Stimulated activated CD8-positive, alpha-beta memory T cell treated with anti-CD3 and anti-CD28 coated beads, Interleukin-12 subunit alpha, Interleukin-12 subunit beta, amount 100 ng/mL, for 24 hours (primary cell): ENCODE results near the gene ABL2.
"Not testable (repeated sequence)": the region's sequence is repeated elsewhere in the genome, so short reads cannot be mapped to it uniquely, and the experiment has no call there.

ENCODE experiments used
- DNase-seq: peaks from one replicate; pipeline ENCODE4 v3.0.0-alpha.2; 2020; ENCODE audit errors: extremely low read depth

Gene ABL2

DNA sequence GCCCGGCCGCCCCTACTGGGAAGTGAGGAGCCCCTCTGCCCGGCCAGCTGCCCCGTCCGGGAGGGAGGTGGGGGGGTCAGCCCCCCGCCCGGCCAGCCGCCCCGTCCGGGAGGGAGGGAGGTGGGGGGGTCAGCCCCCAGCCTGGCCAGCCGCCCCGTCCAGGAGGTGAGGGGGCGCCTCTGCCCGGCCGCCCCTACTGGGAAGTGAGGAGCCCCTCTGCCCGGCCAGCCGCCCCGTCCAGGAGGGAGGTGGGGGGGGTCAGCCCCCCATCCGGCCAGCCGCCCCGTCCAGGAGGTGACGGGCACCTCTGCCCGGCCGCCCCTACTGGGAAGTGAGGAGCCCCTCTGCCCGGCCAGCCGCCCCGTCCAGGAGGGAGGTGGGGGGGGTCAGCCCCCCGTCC is 93.8 kb downstream of the ABL2 start:
- not testable (repeated sequence) for DNase-seq

DNA sequence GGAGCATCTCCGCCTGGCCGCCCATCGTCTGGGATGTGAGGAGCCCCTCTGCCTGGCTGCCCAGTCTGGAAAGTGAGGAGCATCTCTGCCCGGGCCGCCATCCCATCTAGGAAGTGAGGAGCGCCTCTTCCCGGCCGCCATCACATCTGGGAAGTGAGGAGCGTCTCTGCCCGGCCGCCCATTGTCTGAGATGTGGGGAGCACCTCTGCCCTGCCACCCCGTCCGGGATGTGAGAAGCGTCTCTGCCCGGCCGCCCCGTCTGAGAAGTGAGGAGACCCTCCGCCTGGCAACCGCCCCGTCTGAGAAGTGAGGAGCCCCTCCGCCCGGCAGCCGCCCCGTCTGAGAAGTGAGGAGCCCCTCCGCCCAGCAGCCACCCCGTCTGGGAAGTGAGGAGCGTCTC is 94.3 kb downstream of the ABL2 start:
- DNase-seq: not testable (repeated sequence)

DNA sequence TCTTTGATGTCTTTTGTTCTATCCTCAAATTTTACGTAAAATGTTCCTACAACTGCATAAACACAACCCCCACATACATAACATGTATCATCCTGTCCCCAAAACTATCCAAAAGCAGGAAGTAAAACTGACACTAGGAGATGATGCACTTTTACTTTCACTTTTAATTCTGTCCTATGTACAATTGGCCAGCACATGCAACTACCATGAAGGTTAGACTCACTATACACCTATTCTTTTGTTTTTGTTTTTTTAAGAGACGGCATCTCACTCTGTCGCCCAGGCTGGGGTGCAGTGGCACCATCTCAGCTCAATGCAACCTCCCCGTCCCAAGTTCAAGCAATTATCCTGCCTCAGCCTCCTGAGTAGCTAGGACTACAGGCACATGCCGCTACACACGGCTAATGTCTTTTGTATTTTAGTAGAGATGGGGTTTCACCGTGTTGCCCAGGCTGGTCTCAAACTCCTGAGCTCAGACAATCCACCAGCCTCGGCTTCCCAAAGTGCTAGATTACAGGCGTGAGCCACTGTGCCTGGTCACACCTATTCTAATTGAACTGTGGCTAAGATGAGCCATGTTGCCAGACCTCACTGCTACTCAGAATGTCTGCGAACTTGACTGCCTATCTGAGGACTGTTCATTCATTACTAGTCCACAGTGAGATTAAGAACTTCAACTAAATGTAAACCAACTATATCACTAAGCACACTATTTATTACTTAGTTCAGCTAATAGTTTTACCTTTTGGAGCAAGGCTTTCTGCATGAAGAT is 99.6 kb downstream of the ABL2 start:
- no peak for DNase-seq

DNA sequence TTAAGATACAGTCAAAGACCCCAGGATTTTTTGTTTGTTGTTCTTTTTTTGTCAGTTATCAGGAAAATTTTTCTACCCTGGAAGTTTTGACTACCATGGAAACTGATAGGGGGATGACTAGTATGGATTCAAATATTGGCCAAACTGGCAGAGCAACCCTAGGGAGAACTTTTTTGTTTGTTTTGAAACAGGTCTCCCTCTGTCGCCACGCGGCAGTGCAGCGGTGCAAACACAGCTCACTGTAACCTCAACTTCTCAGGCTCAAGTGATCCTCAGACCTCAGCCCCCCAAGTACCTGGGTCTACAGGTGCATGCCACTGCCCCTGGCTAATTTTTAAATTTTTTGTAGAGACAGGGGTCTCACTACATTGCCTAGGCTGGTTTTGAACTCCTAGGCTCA is 101.0 kb downstream of the ABL2 start:
- no peak for DNase-seq

DNA sequence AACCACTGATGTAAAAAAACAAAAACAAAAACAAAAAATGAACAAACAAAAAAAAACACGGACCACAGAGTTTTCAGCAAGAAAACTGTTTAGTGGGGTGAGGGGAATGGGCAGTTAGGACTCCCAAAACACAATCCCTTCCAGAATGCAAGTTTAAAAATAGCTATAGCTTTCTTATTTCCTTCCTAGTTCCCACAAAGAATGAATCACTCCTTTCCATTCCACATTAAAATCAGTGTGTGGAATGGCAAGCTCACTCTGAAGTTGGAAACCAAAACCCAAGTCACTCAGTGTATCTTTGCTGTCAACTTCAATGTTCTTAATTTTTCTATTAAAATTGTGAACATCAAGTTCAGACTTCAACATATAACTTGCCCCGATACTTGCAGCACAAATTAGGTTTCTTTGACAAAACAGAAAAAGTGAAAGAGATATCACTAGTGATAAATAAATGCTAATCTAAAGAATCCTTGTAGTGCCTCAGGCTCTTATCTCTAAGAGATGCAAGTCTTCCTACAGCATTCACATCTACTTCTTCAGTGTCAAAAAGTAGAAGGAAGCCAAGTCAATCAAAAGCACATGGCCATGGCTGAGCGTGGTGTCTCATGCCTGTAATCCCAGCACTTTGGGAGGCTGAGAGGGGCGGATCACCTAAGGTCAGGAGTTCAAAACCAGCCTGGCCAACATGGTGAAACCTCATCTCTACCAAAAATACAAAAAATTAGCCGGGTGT is 102.1 kb downstream of the ABL2 start:
- no peak for DNase-seq

DNA sequence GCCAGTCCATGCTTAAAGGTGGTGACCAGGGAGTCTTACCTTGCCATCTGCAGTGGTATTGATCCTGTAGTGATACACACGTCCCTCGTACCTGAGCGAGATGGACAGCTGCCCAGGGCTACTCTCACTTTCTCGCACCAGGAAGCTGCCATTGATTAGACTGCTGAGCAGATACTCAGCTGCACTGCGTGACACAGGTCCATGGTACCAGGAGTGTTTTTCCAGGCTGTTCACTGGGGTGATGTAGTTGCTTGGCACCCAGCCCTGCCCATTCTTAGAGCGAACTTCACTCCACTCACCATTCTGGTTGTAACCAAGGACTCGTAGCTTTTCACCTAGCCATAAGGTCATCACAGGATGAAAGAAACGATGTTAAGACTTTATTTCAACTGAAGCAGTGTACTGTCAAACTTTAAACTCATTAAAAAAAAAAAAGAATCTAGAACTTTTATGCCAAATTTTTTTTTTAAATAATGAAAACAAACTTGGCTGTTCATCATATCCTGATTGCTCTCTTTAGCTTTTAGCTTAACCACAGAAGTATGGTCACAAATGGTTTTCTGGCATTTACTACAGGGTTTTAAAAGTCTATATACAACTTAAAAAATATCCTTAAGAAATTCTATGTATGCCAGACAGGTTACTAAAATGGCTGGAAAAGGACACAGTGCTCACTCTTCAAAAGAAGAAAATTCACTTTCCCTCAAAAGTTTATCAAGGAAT is 103.0 kb downstream of the ABL2 start:
- DNase-seq: no peak

DNA sequence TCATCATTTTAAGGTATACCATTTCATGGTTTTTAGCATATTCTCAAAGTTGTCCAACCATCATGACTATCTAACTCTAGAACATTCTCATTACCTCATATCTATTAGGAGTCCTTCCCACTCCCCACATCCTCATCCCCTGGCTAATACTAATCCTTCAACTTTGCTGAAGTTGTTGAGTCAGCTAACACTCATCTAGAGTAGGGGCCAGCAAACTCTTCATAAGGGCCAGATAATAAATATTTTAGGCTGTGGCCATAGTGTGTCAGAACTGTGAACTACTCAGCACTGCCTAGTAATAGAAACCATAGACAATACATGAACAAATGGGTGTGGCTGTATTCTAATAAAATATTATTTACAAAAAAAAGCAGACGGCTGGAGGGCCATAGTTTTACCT is 104.6 kb downstream of the ABL2 start:
- no peak for DNase-seq

DNA sequence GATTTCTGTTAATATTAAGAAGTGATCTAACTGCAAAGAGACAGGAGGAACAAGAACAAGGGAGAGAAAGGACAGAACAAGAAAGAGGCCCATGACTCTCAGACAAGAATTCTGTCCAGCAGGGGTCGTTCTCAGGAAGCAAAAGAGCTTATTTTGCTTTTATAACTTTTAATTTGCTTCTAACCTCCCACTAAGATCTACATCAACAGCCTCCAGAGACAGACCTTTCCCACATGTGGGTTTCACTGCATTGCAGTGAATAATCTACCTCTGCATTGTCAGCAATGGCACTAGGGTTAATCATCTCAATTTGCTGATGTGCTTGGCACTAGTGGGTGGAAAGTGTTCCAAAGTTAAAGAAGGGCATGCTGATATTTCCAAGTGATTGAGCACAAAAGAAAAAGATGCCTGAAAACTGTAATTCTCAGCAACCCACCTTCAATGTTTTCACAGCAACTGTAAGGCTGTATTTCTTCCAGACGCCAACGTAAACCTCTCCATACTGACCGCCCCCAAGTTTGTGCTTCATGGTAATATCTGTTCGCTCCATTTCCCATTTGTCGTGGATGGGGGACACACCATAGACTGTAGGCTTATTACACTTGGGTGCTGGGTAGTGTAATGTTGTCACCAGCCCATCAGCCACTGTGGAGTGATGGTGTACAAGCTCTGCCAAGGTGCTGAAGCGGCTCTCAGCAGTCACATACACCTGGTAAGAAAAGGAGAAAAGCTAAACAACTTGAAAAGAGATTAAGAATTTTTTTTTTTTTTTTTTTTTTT is 108.1 kb downstream of the ABL2 start:
- no peak for DNase-seq

DNA sequence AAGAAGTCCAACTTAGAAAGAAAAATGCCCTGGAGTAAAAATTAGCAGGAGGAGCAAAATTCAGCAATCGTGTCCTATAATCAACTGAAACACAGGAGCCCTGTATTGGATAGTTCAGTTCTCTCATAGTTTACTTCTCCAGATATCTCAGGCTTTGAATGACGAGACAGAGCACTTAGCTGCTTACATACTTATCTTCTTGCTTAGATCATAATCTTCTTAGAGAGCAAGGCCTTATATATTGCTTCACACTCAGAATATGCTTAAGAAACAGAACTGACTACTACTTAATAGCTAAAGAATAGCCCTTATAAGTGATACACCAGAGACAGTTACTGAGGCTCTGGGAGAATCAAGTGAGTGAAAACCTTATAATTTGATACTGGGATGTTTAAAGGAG is 108.7 kb downstream of the ABL2 start:
- DNase-seq: no peak

DNA sequence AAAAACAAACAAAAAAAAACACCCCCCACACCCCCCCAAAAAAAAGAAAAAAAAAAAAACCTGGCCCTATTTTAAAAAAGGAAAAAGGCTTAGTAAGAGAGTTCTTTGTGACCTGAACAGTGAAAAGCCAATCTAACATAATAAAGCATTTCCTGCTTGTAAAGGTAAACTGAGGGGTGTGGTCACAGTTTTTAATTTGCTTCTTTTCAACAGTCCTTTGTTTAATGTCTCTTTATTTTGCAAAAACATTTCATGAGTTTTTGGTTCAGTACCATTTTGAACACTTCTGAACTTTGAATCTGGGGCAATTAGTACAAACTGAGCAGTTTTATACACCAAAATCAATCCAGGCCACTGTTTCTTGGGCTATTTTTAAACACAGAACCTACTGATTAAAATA is 110.0 kb downstream of the ABL2 start:
- no peak for DNase-seq

DNA sequence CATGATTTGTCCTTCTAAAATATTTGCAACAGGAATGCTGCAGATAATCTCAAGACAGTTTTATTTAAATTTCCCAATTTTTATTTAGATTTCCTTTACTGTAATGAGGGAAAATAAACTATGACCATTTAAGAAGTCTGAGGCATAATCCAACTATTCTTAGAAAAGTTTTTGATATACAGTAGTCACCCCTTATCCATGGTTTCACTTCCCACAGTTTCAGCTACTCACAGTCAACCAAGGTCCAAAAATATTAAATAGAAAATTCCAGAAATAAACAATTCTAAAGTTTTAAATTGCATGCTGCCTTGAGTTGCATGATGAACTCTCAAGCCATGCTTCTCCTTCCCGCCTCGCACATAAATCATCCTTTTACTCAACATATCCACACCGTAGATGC is 114.3 kb downstream of the ABL2 start:
- DNase-seq: no peak

DNA sequence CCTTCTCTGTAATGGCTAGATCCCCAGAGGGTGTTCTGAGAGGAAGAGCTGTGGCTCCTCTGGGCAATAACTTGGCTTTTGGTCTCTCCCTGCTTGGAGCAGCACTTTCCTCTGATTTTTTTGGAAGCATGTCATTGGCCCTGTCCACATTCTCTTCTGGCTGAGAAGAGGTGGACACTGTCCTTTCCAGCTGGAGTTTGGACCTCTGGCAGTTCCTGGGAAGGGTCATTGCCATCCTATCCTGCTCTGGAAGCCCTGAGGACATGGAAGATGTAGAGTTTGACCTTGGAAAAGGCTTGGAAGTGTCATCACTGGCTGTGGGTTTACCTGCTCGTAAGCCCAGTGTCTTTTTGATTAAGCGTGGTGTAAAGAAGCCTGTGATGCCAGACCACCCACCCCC is 120.8 kb downstream of the ABL2 start:
- no peak for DNase-seq

DNA sequence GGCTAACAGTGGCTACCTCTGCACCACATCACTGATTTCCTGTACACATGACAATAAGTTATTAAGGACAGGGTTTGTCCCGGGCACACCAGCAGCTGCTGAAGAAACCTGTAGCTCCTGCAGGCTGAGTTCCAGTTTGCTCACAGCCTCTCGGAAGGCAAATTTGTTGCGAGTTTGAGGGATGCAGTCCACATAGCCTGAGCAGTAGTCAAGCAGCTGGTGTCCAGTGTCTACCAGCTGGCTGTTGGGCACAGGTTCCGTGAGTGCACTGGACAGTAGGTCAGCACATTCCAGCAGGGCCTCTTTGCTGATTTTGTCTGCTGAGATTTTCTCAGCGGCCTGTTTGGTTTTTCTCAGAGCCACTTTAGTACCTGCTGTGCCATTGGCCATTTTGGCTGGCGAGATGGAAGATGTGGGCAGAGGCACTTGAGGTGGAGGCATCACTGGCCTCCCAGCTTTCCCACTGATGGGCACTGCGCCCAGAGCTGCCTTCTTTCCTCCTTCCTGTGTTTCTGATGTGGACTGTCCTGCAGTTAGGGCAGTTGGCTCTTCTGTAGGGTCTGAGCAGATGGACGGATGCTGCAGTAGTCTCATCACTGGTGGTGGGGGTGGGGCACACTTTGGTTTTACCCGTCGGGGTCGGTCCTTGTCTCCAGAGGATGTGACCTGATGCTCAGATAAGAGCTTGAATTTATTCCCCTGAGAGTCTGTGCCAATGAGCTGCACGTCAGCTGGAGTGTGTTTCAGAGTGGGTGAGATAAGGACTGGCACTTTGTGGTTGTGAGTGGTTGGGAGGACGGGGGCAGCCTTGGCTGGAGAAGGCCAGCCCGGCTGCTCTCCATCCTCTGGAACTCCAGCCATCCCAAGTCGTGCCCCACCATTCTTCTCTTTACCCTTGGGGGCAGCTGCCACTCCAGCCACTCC is 121.5 kb downstream of the ABL2 start:
- no peak for DNase-seq

DNA sequence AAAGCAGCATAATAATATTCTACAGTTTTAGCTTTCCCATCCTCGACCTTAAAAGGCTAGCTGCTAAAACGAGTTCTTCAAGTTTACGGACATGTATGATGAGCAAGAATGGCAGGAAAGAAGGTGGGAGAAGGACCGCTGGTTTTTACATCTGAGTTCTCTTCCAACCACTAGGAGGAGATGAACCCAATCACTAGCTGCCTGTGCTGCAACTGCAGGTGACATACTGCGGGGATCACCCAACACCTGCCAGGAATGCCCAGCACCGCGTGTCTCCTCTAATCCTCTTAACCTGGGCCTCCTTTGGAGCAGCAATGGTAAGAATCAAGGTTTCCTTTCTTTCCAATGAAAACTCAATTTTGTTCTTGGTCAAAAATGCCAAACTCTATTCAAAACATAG is 124.1 kb downstream of the ABL2 start:
- DNase-seq: no peak

DNA sequence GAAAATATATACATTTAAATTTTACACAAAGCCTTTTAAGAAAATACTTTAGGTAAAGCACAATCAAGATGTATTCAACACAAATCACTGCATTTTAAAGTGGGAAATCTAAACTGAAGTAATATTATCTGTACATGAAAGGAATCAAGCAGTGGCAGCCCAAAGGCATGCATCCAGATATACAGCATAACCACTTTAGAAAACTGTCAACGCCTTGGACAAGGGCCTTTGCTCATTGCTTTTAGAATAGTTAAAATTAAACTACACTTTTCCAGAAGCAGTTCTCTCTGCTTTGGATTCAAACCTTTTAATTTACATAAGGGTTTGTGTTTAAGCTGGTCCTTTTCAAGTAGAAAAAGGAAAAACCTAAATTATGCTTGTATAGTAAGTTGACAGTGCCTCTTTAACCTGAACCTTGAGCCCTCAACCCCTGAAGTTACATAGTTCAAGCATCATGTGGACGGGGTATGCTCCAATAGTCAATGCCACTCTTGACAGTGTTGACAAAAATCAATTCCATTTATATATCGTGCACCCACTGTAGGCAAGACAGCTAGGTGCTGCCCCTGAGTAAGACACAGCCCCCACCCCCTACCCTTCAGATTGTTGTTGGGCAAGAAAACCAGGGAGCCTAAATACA is 124.7 kb downstream of the ABL2 start:
- DNase-seq: no peak

DNA sequence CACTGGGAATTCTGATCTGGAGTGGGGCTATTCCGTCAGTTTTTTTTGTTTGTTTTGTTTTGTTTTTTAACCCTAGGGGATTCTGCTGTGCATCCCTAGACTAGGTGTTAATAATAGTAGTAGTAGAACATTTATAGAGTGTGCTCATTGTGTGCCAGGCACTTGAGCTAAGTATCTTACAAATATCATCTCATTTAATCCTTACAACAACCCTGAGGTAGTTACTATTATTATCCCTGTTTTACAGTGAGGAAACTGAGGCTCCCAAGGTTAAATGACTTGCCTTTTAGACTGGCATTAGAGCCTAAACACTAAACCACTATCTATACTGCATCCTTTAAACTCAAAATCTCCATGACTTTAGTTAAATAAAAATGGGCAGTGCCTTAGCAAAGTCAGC is 125.5 kb downstream of the ABL2 start:
- no peak for DNase-seq

DNA sequence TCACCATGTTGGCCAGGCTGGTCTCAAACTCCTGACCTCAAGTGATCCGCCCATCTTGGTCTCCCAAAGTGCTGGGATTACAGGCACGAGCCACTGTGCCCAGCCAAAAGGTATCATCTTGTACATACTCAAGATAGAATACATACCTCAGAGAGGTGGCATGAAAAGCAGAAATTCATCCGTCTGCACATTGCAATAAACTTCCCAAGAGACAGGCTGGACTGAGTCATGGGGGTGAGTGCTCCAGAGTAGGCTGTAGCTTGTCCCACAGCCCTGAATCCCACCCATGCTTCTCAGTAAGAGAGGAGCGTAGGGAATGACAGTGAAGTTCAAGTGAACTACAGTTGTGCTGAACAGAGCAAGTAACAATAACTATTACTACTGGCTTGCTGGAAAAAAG is 127.9 kb downstream of the ABL2 start:
- no peak for DNase-seq

DNA sequence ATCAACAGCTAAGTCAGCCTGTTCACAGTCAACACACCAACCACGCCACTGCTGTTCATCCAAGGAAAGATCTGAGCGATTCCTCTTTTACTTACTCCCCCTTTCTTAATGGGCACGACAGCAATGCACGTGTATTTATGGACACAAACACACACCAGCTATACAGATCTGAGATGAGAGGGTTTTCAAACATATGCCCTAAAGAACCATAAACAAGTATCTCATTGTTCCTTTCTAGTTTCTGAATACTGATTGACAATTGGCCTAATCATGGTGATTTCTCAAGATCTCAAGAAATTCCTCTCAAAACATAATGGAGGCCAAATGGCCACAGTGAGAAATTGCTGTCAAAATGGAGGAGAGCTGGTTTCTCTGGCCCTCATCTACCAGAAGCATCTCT is 129.6 kb downstream of the ABL2 start:
- no peak for DNase-seq

DNA sequence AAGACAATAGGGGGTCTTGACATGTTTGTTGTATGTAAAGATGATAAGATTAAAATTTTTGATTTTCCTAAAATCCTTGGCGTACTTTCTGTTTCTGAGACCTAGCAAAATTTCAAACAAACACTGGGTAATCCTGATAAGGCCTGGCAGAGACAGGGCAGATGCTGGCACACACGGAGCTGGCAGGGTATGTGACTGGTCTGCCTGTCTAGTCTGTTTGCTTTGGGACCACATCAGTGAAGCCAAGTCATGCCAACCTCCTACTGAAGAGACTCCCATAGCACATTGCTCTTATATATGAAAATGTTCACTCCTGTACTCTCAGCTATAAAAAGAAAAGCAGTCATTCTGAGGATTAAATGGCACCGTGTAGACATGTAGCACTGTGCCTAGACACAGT is 133.6 kb downstream of the ABL2 start:
- no peak for DNase-seq

DNA sequence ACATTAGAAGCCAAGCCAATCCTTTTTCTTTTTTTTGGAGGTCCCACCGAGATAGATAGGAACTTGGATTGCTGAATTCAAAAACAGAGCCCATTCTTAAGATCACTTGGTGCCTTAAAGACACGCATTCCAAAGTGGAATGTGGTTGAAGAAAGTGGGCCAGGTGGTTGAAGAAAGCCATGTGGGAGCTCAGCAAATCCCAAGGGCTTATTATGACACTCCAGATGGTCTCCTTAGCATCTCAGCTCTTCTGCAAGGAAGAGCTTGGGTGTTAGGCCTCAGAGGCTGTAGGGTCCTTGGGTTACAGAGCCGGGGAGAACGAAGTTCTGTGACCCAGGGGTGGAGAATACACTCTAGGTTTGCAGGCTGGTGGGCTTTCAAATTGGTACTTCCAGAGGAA is 134.1 kb downstream of the ABL2 start:
- DNase-seq: no peak

DNA sequence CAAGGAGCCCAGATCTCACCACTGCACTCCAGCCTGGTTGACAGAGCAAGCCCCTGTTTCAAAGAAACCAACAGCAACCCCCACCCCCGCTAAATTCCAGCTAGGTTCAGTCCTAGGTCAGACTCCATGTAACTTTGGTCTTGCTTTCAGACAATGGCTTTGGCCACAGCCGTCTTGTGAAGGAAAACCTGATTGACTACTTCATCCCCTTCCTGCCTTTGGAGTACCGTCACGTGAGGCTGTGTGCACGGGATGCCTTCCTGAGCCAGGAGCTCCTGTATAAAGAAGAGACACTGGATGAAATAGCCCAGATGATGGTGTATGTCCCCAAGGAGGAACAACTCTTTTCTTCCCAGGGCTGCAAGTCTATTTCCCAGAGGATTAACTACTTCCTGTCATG is 134.7 kb downstream of the ABL2 start:
- DNase-seq: no peak
